ENCODE measurements around the gene CDKAL1.
"Not testable (repeated sequence)": the region's sequence is repeated elsewhere in the genome, so short reads cannot be mapped to it uniquely, and the experiment has no call there.

CDKAL1 gene

GRCh38 chr6:20642441-20642840 lies 108.2 kb downstream of the CDKAL1 start:
- no peak for DNase-seq

GRCh38 chr6:20644667-20645370 lies 110.6 kb downstream of the CDKAL1 start:
- peak; percentile 18 for DNase-seq

GRCh38 chr6:20645572-20645971 lies 111.3 kb downstream of the CDKAL1 start:
- DNase-seq: not testable (repeated sequence)

DNA sequence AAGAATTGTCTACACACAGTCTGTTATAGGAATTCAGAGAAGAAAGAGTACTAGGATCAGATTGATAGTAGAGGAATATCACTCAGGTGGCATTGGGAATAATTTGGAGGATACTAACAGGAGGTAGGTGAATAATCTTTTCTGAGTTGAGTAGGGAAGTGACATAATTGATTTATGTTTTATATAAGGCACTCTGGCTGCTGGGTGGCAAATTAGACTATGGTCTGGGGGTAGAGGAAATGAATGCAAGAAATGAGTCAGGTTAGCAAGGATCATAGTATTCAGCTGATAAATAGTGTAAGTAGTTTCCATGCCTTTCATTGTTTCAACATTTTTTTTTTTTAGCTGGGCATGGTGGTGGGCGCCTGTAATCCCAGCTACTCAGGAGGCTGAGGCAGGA lies 113.3 kb downstream of the CDKAL1 start:
- DNase-seq: peak; percentile 5

- DNase-seq: not testable (repeated sequence)
These were observed 115.6 kb downstream of the CDKAL1 start for GRCh38 chr6:20649696-20650470.

GRCh38 chr6:20652299-20653084 lies 118.2 kb downstream of the CDKAL1 start:
- peak; percentile 18 for DNase-seq

GRCh38 chr6:20653085-20653479 lies 118.8 kb downstream of the CDKAL1 start:
- no peak for DNase-seq

DNA sequence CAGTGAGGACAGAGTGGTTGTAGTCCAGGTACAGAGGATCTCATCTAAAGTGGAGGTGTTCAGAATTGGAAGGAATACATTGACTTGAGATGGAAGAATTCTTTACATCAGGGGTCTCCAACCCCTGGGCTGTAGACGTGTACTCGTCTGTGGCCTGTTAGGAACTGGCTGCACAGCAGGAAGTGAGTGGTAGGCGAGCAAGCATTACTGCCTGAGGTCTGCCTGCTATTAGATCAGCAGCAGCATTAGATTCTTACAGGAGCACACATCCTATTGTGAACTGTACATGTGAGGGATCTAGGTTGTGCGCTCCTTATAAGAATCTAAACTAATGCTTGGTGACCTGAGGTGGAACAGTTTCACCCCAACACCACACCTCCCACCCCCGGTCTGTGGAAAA lies 121.1 kb downstream of the CDKAL1 start:
- no peak for DNase-seq

GRCh38 chr6:20657274-20657800 lies 123.1 kb downstream of the CDKAL1 start:
- no peak for DNase-seq

- DNase-seq: no peak
These were observed 123.8 kb downstream of the CDKAL1 start for GRCh38 chr6:20658053-20658452.

GRCh38 chr6:20658516-20658915 lies 124.3 kb downstream of the CDKAL1 start:
- no peak for DNase-seq

GRCh38 chr6:20660534-20660933 lies 126.3 kb downstream of the CDKAL1 start:
- DNase-seq: no peak

DNA sequence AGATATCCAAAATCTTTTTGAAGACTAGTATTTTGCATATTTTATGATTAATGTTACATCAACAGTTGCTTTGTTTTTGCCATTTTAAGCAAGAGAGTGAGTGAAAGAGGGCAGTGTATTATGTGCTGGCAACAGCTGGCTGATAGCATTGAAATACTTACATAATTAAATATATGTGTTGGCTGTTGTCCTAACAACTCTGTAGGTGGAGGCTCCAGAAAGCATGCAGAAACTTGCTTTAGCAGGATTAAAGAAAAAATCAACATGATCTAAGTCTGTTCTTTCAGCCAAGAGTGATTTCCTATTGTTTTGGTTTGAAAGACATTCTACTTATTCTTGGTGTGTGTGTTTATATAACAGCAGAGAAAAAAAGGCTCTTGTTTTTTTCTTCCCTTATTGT lies 127.5 kb downstream of the CDKAL1 start:
- peak; percentile 15 for DNase-seq

- no peak for DNase-seq
These were observed 130.0 kb downstream of the CDKAL1 start for GRCh38 chr6:20664250-20664649.

- no peak for DNase-seq
These were observed 131.0 kb downstream of the CDKAL1 start for GRCh38 chr6:20665290-20665689.

GRCh38 chr6:20669571-20670314 lies 135.5 kb downstream of the CDKAL1 start:
- DNase-seq: no peak

DNA sequence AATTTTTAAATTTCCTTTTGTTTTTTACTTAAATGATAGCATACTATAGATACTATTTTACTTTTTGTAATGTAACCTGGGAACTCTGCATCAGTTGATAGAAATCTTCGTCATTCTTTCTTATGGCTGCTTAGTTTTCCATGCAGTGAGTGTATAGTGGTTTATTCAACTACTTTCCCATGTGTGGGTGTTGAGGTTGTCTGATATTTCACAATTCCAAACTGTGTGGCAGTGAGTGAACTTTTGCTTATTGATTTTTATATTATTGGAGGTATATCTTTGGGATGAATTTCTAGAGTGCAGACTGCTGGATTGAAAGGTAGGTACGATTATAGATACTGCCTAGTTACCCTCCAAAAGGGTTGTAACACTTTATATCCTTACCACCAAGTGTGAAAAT lies 136.5 kb downstream of the CDKAL1 start:
- no peak for DNase-seq

DNA sequence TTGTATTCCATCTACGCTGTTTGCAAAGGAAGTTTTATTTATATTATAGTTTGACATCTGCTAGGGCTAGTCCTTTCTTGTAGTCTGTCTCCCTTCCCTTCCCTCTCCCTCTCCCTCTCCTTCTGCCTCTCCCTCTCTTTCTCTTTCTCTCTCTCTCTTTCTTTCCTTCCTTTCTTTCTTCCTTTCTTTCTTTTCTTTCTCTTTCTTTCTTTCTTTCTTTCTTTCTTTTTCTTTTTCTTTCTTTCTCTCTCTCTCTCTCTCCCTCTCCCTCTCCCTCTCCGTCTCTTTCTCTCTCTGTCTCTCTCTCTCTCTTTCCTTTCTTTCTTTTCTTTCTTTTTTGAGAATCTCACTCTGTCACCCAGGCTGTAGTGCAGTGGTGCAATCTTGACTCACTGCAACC lies 137.8 kb downstream of the CDKAL1 start:
- no peak for DNase-seq

DNA sequence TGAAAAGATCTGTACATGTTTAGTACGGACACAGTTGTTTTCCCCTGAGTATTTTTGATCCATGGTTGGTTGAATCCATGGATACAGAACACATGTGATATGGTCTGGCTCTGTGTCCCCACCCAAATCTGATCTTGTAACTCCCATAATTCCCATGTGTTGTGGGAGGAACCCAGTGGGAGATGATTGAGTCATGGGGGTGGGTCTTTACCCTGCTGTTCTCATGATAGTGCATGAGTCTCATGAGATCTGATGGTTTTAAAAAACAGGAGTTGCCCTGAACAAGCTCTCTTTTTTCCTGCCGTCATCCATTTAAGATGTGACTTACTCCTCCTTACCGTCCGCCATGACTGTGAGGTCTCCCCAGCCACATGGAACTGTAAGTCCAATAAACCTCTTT lies 139.2 kb downstream of the CDKAL1 start:
- DNase-seq: no peak

GRCh38 chr6:20674664-20675063 lies 140.4 kb downstream of the CDKAL1 start:
- DNase-seq: no peak

DNA sequence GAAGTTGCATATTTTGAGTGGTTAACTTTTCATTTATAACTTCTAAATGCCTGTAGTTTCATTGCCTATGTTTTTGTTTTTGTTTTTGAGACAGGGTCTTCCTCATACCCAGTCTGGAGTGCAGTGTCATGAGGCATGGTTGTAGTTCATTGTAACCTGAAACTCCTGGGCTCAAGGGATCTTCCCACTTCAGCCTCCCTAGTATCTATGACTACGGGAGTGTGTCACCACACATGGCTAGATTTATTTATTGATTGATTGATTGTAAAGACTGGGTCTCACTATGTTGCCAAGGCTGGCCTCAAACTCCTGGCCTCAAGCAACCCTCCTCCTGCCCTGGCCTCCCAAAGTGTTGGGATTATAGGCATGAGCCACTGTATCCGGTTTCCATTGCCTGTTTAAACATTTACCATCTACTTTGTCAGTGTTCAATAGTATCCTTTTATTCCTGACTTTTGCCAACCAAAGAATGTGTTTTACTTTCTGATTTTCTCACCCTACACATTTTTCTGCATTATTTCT lies 144.6 kb downstream of the CDKAL1 start:
- DNase-seq: no peak

DNA sequence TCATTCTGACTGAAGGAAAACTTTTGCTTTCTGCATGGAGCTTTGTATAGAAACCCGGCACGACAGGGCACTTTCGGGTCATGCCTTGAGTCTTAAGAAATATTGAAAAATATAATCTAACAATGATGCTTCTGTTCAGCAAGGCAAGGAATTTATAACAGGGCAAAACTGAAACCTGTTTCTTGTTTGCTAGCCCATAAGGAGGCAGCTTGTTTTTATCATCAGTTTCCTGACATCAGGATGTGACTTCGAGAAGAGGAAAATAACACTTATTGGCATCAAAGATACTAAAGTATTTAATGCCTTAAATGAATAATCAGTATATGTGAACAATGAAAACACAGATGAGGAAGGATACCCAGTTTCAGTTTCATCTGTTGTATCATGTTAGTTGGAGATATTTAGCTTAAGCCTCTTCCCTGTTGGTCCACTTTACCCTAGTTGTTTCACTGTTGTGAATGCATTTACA lies 146.5 kb downstream of the CDKAL1 start:
- DNase-seq: no peak

Measured in fibroblast of skin of scalp (primary cell).